H9 (cell line): ENCODE measurements around the gene SERTAD2. TPM values are rescaled to one million over a fixed set of nuclear protein-coding genes. Genes with fewer than 3 reads are reported as not detected.

Source experiments
- DNase-seq: peaks from one replicate; pipeline ENCODE4 v3.0.0-alpha.2; 2017
- H2AFZ ChIP-seq: one replicate; pipeline ENCODE4 v1.6.1; 2013; ENCODE audit warnings: mild to moderate bottlenecking, low read length, control low read depth, moderate library complexity
- H2AK5ac ChIP-seq: 2 replicates; pipeline ENCODE4 v1.6.1; 2013; ENCODE audit warnings: low read length, control low read depth, mixed read lengths; ENCODE audit not compliant: insufficient read length
- H2BK120ac ChIP-seq: one replicate; pipeline ENCODE4 v1.6.1; 2013; ENCODE audit warnings: low read depth, mild to moderate bottlenecking, low read length, control low read depth, inconsistent platforms; ENCODE audit not compliant: poor library complexity, severe bottlenecking
- H2BK12ac ChIP-seq: 2 replicates; pipeline ENCODE4 v1.6.1; 2013; ENCODE audit warnings: low read length, control low read depth, mixed read lengths, low read depth; ENCODE audit not compliant: insufficient read length
- H2BK15ac ChIP-seq: 2 replicates; pipeline ENCODE4 v1.6.1; 2013; ENCODE audit warnings: low read depth, low read length, control low read depth
- H2BK20ac ChIP-seq: one replicate; pipeline ENCODE4 v1.6.1; 2013; ENCODE audit warnings: low read depth, mild to moderate bottlenecking, low read length, control low read depth, inconsistent platforms; ENCODE audit not compliant: poor library complexity, severe bottlenecking
- H2BK5ac ChIP-seq: 2 replicates; pipeline ENCODE4 v1.6.1; 2013; ENCODE audit warnings: low read length, control low read depth, mixed read lengths; ENCODE audit not compliant: insufficient read length
- H3K14ac ChIP-seq: 2 replicates; pipeline ENCODE4 v1.6.1; 2013; ENCODE audit warnings: low read length, control low read depth; ENCODE audit not compliant: insufficient read depth
- H3K18ac ChIP-seq: 2 replicates; pipeline ENCODE4 v1.6.1; 2013; ENCODE audit warnings: low read depth, mild to moderate bottlenecking, mixed read lengths, low read length, control low read depth; ENCODE audit not compliant: insufficient read length
- H3K23ac ChIP-seq: 2 replicates; pipeline ENCODE4 v1.6.1; 2013; ENCODE audit warnings: low read length, control low read depth, mixed read lengths, low read depth; ENCODE audit not compliant: insufficient read length
- H3K23me2 ChIP-seq: 2 replicates; pipeline ENCODE4 v1.6.1; 2013; ENCODE audit warnings: low read depth, mild to moderate bottlenecking, mixed read lengths, low read length, control low read depth; ENCODE audit not compliant: insufficient read length, poor library complexity, severe bottlenecking
- H3K27ac ChIP-seq: 2 replicates; pipeline ENCODE4 v1.5.1; 2013; ENCODE audit warnings: low read length, control low read depth, mixed read lengths, low read depth; ENCODE audit not compliant: insufficient read length
- H3K27me3 ChIP-seq: 2 replicates; pipeline ENCODE4 v1.6.1; 2013; ENCODE audit warnings: low read length, control low read depth, inconsistent platforms; ENCODE audit not compliant: insufficient read depth
- H3K4ac ChIP-seq: 2 replicates; pipeline ENCODE4 v1.6.1; 2013; ENCODE audit warnings: low read depth, mild to moderate bottlenecking, control low read depth, inconsistent platforms, low read length, moderate library complexity
- H3K4me1 ChIP-seq: 2 replicates; pipeline ENCODE4 v1.6.1; 2013; ENCODE audit warnings: low read length, control low read depth, inconsistent platforms; ENCODE audit not compliant: insufficient read depth
- H3K4me2 ChIP-seq: 2 replicates; pipeline ENCODE4 v1.6.1; 2013; ENCODE audit warnings: low read length, control low read depth, mixed read lengths; ENCODE audit not compliant: insufficient read length, insufficient read depth
- H3K56ac ChIP-seq: 2 replicates; pipeline ENCODE4 v1.6.1; 2013; ENCODE audit warnings: low read depth, mild to moderate bottlenecking, mixed read lengths, low read length, control low read depth; ENCODE audit not compliant: insufficient read length
- H3K79me1 ChIP-seq: 2 replicates; pipeline ENCODE4 v1.6.1; 2013; ENCODE audit warnings: low read depth, mild to moderate bottlenecking, moderate library complexity, low read length, control low read depth, inconsistent platforms; ENCODE audit not compliant: insufficient read depth, poor library complexity, severe bottlenecking
- H3K79me2 ChIP-seq: 2 replicates; pipeline ENCODE4 v1.6.1; 2013; ENCODE audit warnings: low read length, control low read depth, inconsistent platforms; ENCODE audit not compliant: insufficient read depth
- H3K9ac ChIP-seq: 2 replicates; pipeline ENCODE4 v1.6.1; 2013; ENCODE audit warnings: low read length, control low read depth, mixed read lengths; ENCODE audit not compliant: insufficient read length; ENCODE audit errors: extremely low read depth
- H3K9me3 ChIP-seq: one replicate; pipeline ENCODE4 v1.6.1; 2013; ENCODE audit warnings: low read depth, low read length, inconsistent platforms; ENCODE audit not compliant: control insufficient read depth
- H3T11ph ChIP-seq: one replicate; pipeline ENCODE4 v1.6.1; 2013; ENCODE audit warnings: mild to moderate bottlenecking, low read length, control low read depth, inconsistent platforms
- H4K20me1 ChIP-seq: one replicate; pipeline ENCODE4 v1.6.1; 2013; ENCODE audit not compliant: control insufficient read depth, insufficient read length, insufficient read depth
- H4K5ac ChIP-seq: 2 replicates; pipeline ENCODE4 v1.6.1; 2013; ENCODE audit warnings: low read depth, mild to moderate bottlenecking, mixed read lengths, low read length, control low read depth; ENCODE audit not compliant: insufficient read length
- H4K8ac ChIP-seq: replicated peaks from 2 replicates; pipeline ENCODE4 v1.6.1; 2013; ENCODE audit warnings: low read length, control low read depth, mixed read lengths, low read depth; ENCODE audit not compliant: insufficient read length
- H4K91ac ChIP-seq: 2 replicates; pipeline ENCODE4 v1.6.1; 2013; ENCODE audit warnings: low read depth, mild to moderate bottlenecking, moderate library complexity, mixed read lengths, low read length, control low read depth; ENCODE audit not compliant: insufficient read length
- H3K27ac Mint-ChIP-seq, 3 experiments: 2 replicates in 2 of 3; 3 replicates in 1 of 3; pipeline ENCODE4 v1.8.0; 2020 to 2021; ENCODE audit warnings: mixed read lengths in 3 of 3, mild to moderate bottlenecking in 1 of 3, moderate library complexity in 1 of 3
- H3K27me3 Mint-ChIP-seq: 2 replicates; pipeline ENCODE4 v1.8.0; 2021; ENCODE audit warnings: low read depth, mild to moderate bottlenecking, moderate library complexity, mixed read lengths
- H3K36me3 Mint-ChIP-seq, 3 experiments: 2 replicates in 2 of 3; 3 replicates in 1 of 3; pipeline ENCODE4 v1.8.0; 2020 to 2021; ENCODE audit warnings: low read depth in 3 of 3, mixed read lengths in 3 of 3; ENCODE audit not compliant: insufficient read depth in 1 of 3
- H3K4me1 Mint-ChIP-seq, 2 experiments: 2 replicates each; pipeline ENCODE4 v1.8.0; 2020; ENCODE audit warnings: mixed read lengths in 2 of 2
- H3K4me3 Mint-ChIP-seq, 2 experiments: 2 replicates in 1 of 2; 3 replicates in 1 of 2; pipeline ENCODE4 v1.8.0; 2020 to 2021; ENCODE audit warnings: mild to moderate bottlenecking in 2 of 2, mixed read lengths in 2 of 2, moderate library complexity in 1 of 2
- H3K9me3 Mint-ChIP-seq, 2 experiments: 2 replicates in 1 of 2; 3 replicates in 1 of 2; pipeline ENCODE4 v1.8.0; 2020; ENCODE audit warnings: mild to moderate bottlenecking in 2 of 2, mixed read lengths in 2 of 2, moderate library complexity in 1 of 2
- WGBS: extraction: QIAGEN DNeasy Blood & Tissue Kit; methylation state at CpG from one replicate; pipeline ENCODE4 v1.1.7; 2013; ENCODE audit warnings: missing lambda C conversion rate, low lambda C conversion rate, mixed read lengths; ENCODE audit not compliant: insufficient read length; ENCODE audit errors: extremely low coverage; 5-methylcytosine and 5-hydroxymethylcytosine counted together
- total RNA-seq: library from RNA; stranded (reverse); gene quantifications from 2 replicates; pipeline ENCODE4 v1.2.1, GENCODE V29; 2021
- TF ChIP-seq, protein P1 (sequence below): fragments of 200-600 bp; sonication (generic); conservative IDR thresholded peaks from 3 replicates; pipeline ENCODE4 v1.8.0; 2021; ENCODE audit warnings: antibody characterized with exemption, mild to moderate bottlenecking

The SERTAD2 gene
- total RNA-seq, 1 experiment from 2014 or later = 3.5 TPM

- no peaks in the 10 kb centered on the region for H3K9me3 ChIP-seq
- H3K4me1 Mint-ChIP-seq = 0 out of 4 replicates have a peak, but pooled peaks cover 0 to 6% of the 10 kb centered on the region in 2 experiments
- H3K9ac ChIP-seq = no peak overlapping the region
- H4K5ac ChIP-seq = no peak overlapping the region
- H2BK5ac ChIP-seq = no peak overlapping the region
- H3K27me3 Mint-ChIP-seq = no peaks in the 10 kb centered on the region
- no peak overlapping the region for H3K4me3 Mint-ChIP-seq
- WGBS = no CpG with 5 or more reads among the region's 5 CpGs
- TF ChIP-seq, protein P1, sequence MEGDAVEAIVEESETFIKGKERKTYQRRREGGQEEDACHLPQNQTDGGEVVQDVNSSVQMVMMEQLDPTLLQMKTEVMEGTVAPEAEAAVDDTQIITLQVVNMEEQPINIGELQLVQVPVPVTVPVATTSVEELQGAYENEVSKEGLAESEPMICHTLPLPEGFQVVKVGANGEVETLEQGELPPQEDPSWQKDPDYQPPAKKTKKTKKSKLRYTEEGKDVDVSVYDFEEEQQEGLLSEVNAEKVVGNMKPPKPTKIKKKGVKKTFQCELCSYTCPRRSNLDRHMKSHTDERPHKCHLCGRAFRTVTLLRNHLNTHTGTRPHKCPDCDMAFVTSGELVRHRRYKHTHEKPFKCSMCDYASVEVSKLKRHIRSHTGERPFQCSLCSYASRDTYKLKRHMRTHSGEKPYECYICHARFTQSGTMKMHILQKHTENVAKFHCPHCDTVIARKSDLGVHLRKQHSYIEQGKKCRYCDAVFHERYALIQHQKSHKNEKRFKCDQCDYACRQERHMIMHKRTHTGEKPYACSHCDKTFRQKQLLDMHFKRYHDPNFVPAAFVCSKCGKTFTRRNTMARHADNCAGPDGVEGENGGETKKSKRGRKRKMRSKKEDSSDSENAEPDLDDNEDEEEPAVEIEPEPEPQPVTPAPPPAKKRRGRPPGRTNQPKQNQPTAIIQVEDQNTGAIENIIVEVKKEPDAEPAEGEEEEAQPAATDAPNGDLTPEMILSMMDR = no peak
- no peak overlapping the region for H3K27ac Mint-ChIP-seq
- H3K56ac ChIP-seq = no peak overlapping the region
- no peak overlapping the region for H4K91ac ChIP-seq
- H3T11ph ChIP-seq = no peak overlapping the region
- no peak overlapping the region for H2AFZ ChIP-seq
- no peak overlapping the region for H2BK20ac ChIP-seq
- no peak overlapping the region for H3K4me2 ChIP-seq
- H3K18ac ChIP-seq = no peak overlapping the region
- no peak overlapping the region for H3K14ac ChIP-seq
- no peak overlapping the region for H4K8ac ChIP-seq
- H2BK12ac ChIP-seq = no peak overlapping the region
- no peaks in the 10 kb centered on the region for H3K4me1 ChIP-seq
- no peaks in the 10 kb centered on the region for H3K27me3 ChIP-seq
- H3K79me1 ChIP-seq = no peaks in the 10 kb centered on the region
- no peak overlapping the region for H2AK5ac ChIP-seq
- peaks cover 0 to 4% (median 2%) of the 10 kb centered on the region in 3 experiments; a peak in 4 of 7 replicates for H3K36me3 Mint-ChIP-seq
- H3K79me2 ChIP-seq = no peaks in the 10 kb centered on the region
- no peaks in the 10 kb centered on the region for H4K20me1 ChIP-seq
- H3K27ac ChIP-seq = no peak overlapping the region
- DNase-seq = no peak
- no peak overlapping the region for H3K23ac ChIP-seq
- no peaks in the 10 kb centered on the region for H3K23me2 ChIP-seq
- H2BK15ac ChIP-seq = no peak overlapping the region
- H2BK120ac ChIP-seq = no peak overlapping the region
- no peaks in the 10 kb centered on the region for H3K9me3 Mint-ChIP-seq
- no peak overlapping the region for H3K4ac ChIP-seq
Measured at GRCh38 chr2:64582774-64583340, 70.9 kb downstream of the SERTAD2 start.
